HG02759 (cell line): Measurements from ENCODE around the gene RNF121.

Experiments used
- ATAC-seq: cut with Tn5 transposase; IDR thresholded peaks from one replicate; pipeline ENCODE4 v1.9.1; 2021; ENCODE audit warnings: mild to moderate bottlenecking, moderate library complexity; ENCODE audit not compliant: unreplicated experiment

Gene RNF121

GRCh38 chr11:71979602-71980001, 50.8 kb downstream of the RNF121 start:
- no peak for ATAC-seq

GRCh38 chr11:71986131-71986530, 57.3 kb downstream of the RNF121 start:
- no peak for ATAC-seq

- no peak for ATAC-seq
Observed at GRCh38 chr11:71987521-71987920, 58.7 kb downstream of the RNF121 start.

- no peak for ATAC-seq
Observed at GRCh38 chr11:71988050-71988449, 59.2 kb downstream of the RNF121 start.

- ATAC-seq: no peak
Observed at GRCh38 chr11:71990701-71991100, 61.9 kb downstream of the RNF121 start.

DNA sequence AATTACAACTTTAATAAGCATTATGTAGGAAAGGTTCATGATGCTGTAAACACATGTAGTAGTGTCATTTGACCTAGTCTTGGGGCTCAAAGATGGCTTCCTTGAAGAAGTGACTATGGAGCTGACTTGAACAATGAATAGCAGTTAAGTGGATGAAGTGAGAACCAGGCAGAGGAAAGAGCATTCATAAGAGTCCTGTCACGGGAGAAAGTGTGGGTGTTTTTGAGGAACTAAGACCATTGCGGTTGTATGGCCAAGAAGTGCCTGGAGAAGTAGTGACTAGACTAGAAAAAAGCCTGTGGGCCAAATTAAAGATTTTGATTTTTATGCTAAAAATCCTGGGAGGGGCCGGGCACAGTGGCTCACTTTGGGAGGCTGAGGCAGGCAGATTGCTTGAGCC, 62.6 kb downstream of the RNF121 start:
- ATAC-seq: peak; percentile 72

DNA sequence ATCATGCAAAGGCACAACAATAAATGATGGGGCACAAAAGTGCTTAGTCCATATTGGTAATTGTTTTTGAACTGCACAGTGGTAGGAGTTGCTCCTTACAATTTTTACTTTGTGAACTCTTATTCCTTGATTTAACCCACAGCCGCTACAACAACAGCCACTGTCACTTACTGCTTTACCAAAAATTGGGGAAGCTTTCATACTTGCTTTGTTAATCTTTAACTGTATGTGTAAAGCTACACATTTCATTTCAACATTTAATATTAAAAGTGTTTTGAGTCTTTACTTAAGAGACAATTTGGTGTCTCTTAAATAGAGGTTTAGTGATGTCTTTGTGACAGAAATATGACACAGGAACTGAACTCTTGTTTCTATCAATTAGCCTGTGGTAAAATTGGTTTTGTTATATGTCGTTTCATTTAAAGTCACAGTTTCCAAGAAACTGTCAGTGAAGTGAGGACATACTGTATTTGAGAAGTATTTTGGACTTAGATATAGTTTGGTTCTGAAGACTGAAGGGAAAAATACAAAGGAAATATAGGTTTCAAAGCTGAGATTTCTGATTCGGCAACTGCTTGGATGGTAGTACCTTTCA, 63.4 kb downstream of the RNF121 start:
- no peak for ATAC-seq

GRCh38 chr11:71994786-71995185, 65.9 kb downstream of the RNF121 start:
- no peak for ATAC-seq

DNA sequence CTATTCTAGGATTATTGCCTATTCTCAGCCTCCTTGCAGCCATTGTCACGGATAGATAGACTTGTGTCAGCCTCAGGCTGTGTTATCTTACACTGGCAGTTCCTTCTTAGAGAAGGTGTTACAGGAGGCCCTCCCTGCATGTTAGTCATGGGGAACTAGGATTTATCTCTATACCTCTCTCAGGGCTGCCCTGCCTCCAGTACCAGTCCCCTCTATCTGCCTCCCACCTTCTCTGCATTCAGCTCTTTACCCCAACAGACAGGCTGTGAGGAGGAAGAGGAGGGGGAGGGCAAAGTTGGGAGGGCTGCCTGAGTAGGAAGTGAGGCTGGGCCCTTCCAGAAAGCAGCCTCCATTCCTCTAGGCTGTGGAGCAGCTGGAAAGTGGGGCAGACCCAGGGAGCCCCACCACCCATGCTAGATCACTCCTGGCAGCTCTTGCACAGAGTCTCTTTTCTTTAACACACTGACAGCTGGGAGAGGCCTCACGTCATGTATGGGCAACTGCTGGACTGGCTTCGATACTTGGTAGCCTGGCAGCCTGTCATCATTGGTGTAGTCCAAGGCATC, 67.0 kb downstream of the RNF121 start:
- no peak for ATAC-seq

- ATAC-seq: no peak
Observed at GRCh38 chr11:71996517-71996916, 67.7 kb downstream of the RNF121 start.

- no peak for ATAC-seq
Observed at GRCh38 chr11:71996946-71997345, 68.1 kb downstream of the RNF121 start.

DNA sequence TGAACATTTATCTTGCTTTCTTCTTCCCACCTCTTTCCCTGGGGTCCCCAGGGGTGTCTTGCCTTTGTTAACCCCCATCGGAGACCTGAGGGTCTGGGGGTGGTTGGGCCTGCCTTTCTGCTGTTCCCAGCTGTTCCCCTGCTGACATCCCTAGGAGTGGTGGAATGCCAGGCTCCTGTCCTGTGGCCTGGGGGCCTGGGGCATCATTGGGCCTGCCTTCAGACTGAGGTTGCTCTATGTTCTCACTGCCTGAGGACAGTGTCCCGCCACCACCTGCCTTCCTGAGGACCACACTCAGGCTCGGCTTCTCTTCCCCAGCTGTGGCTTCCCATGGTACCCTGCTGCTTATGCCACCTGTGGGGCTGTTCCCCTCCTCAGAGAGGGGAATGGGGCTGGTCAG, 68.7 kb downstream of the RNF121 start:
- no peak for ATAC-seq

- ATAC-seq: no peak
Observed at GRCh38 chr11:71998061-71998460, 69.2 kb downstream of the RNF121 start.

GRCh38 chr11:71998649-71999310, 69.9 kb downstream of the RNF121 start, which contains the start of gene IL18BP:
Gene IL18BP (plus strand): TSS chr11:71998909. CDS start chr11:71999985, 1,076 bp downstream.
- ATAC-seq: no peak

GRCh38 chr11:71999362-71999761, 70.5 kb downstream of the RNF121 start:
- ATAC-seq: no peak

DNA sequence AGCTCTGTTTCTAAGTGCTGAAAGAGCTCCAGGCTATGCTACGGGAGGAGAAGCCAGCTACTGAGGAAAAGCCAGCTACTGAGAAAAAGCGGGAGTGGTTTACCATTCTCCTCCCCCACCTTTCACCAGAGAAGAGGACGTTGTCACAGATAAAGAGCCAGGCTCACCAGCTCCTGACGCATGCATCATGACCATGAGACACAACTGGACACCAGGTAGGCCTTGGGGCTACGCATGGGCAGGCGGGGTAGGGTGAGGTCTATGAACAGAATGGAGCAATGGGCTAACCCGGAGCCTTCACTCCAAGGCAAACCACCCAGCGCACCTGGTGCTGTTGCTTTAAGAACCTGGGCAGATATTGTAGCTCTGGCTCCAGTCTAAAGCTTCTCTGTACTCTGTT, 71.0 kb downstream of the RNF121 start:
- no peak for ATAC-seq

- no peak for ATAC-seq
Observed at GRCh38 chr11:72000202-72000867, 71.5 kb downstream of the RNF121 start.

DNA sequence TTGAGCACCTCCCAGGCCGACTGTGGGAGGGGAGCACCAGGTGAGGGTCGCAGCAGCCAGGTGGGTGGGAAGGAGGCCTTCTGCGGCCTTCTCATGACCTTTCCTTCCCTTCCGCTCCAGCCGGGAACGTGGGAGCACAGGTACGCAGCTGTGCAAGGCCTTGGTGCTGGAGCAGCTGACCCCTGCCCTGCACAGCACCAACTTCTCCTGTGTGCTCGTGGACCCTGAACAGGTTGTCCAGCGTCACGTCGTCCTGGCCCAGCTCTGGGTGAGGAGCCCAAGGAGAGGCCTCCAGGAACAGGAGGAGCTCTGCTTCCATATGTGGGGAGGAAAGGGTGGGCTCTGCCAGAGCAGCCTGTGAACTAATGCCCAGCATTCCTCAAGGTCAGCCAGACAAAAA, 72.4 kb downstream of the RNF121 start:
- no peak for ATAC-seq

DNA sequence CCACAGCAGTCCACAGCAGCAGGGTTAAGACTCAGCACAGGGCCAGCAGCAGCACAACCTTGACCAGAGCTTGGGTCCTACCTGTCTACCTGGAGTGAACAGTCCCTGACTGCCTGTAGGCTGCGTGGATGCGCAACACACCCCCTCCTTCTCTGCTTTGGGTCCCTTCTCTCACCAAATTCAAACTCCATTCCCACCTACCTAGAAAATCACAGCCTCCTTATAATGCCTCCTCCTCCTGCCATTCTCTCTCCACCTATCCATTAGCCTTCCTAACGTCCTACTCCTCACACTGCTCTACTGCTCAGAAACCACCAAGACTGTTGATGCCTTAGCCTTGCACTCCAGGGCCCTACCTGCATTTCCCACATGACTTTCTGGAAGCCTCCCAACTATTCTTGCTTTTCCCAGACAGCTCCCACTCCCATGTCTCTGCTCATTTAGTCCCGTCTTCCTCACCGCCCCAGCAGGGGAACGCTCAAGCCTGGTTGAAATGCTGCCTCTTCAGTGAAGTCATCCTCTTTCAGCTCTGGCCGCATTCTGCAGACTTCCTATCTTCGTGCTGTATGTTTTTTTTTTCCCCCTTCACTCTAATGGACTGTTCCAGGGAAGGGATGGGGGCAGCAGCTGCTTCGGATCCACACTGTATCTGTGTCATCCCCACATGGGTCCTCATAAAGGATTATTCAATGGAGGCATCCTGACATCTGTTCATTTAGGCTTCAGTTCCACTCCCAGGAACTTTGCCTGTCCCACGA, 73.2 kb downstream of the RNF121 start:
- ATAC-seq: no peak

GRCh38 chr11:72002841-72003775, 74.3 kb downstream of the RNF121 start:
- ATAC-seq: no peak
